OCI-LY1 (cell line): ENCODE results near the gene SMKR1.

ENCODE experiments used
- H2AFZ ChIP-seq: fragments of 200-600 bp; sonication (generic), shearing (Covaris generic); 2 replicates; pipeline ENCODE4 v1.6.0; 2014; ENCODE audit warnings: antibody characterized with exemption, mild to moderate bottlenecking, low read length
- H3F3A ChIP-seq: fragments of 200-600 bp; sonication (generic), shearing (Covaris generic); 2 replicates; pipeline ENCODE4 v1.6.0; 2014; ENCODE audit warnings: mild to moderate bottlenecking, antibody characterized with exemption, low read length, moderate library complexity; ENCODE audit not compliant: insufficient read depth
- H3K27ac ChIP-seq: fragments of 200-600 bp; sonication (generic); 2 replicates; pipeline ENCODE4 v1.5.1; 2014; ENCODE audit warnings: low read length, mixed run types, mild to moderate bottlenecking, low read depth; ENCODE audit not compliant: poor library complexity, severe bottlenecking
- H3K27me3 ChIP-seq: fragments of 200-600 bp; sonication (generic); 2 replicates; pipeline ENCODE4 v1.6.0; 2014; ENCODE audit warnings: antibody characterized with exemption, mild to moderate bottlenecking, low read length, moderate library complexity; ENCODE audit not compliant: insufficient read depth
- H3K36me3 ChIP-seq: fragments of 200-600 bp; sonication (generic); 2 replicates; pipeline ENCODE4 v1.6.1; 2014; ENCODE audit warnings: mild to moderate bottlenecking, antibody characterized with exemption, low read length, moderate library complexity, mixed read lengths; ENCODE audit not compliant: insufficient read depth
- H3K4me1 ChIP-seq: fragments of 200-600 bp; sonication (generic); 2 replicates; pipeline ENCODE4 v1.5.1; 2014; ENCODE audit warnings: mild to moderate bottlenecking, low read length, moderate library complexity; ENCODE audit not compliant: insufficient read depth, severe bottlenecking
- H3K4me2 ChIP-seq: fragments of 200-600 bp; sonication (generic), shearing (Covaris generic); 2 replicates; pipeline ENCODE4 v1.6.1; 2014; ENCODE audit warnings: low read length
- H3K4me3 ChIP-seq: fragments of 200-600 bp; sonication (generic); 2 replicates; pipeline ENCODE4 v1.5.1; 2014; ENCODE audit warnings: low read length, low read depth, mild to moderate bottlenecking, mixed read lengths; ENCODE audit not compliant: poor library complexity, severe bottlenecking
- H3K79me2 ChIP-seq: fragments of 200-600 bp; shearing (Covaris generic); 2 replicates; pipeline ENCODE4 v1.6.1; 2016; ENCODE audit warnings: mixed run types, low read length, mixed read lengths; ENCODE audit not compliant: insufficient read depth
- H3K9ac ChIP-seq: fragments of 200-600 bp; sonication (generic), shearing (Covaris generic); 2 replicates; pipeline ENCODE4 v1.6.1; 2014; ENCODE audit warnings: mild to moderate bottlenecking, low read length, mixed read lengths
- H3K9me2 ChIP-seq: fragments of 200-600 bp; sonication (generic), shearing (Covaris generic); 2 replicates; pipeline ENCODE4 v1.6.1; 2014; ENCODE audit warnings: low read depth, mild to moderate bottlenecking, low read length, mixed read lengths
- H3K9me3 ChIP-seq: fragments of 200-600 bp; shearing (Covaris generic); 2 replicates; pipeline ENCODE4 v1.6.1; 2014; ENCODE audit warnings: low read length, mixed read lengths
- H4K20me1 ChIP-seq: fragments of 200-600 bp; sonication (generic), shearing (Covaris generic); 2 replicates; pipeline ENCODE4 v1.6.0; 2016; ENCODE audit warnings: mild to moderate bottlenecking, low read length; ENCODE audit not compliant: insufficient read depth
- CTCF ChIP-seq: fragments of 200-600 bp; sonication (generic), shearing (Covaris generic); IDR thresholded peaks from 2 replicates; pipeline ENCODE4 v1.5.1; 2017; ENCODE audit warnings: mild to moderate bottlenecking, antibody characterized with exemption, low read length, moderate library complexity, mixed read lengths
- EZH2 ChIP-seq: fragments of 200-600 bp; sonication (generic), shearing (Covaris generic); IDR thresholded peaks from 2 replicates; pipeline ENCODE4 v1.8.0; 2017; ENCODE audit warnings: borderline replicate concordance, mixed run types, mild to moderate bottlenecking, antibody characterized with exemption, low read length, moderate library complexity, mixed read lengths

The SMKR1 gene

GRCh38 chr7:129454249-129454551, 48.1 kb upstream of the SMKR1 start:
- Histone ChIP-seq H3K4me2 (no peak overlapping the region), H2AFZ (no peak overlapping the region), H3K27me3 (no peaks in the 10 kb centered on the region), H3K4me3 (no peak overlapping the region), H4K20me1 (no peaks in the 10 kb centered on the region), H3K79me2 (no peaks in the 10 kb centered on the region), H3K4me1 (no peaks in the 10 kb centered on the region), H3K36me3 (no peaks in the 10 kb centered on the region), H3K27ac (no peak overlapping the region), H3F3A (no peaks in the 10 kb centered on the region), H3K9me2 (no peaks in the 10 kb centered on the region), H3K9me3 (no peaks in the 10 kb centered on the region), H3K9ac (no peak overlapping the region)
- no peak for TF ChIP-seq CTCF
- no peak for TF ChIP-seq EZH2

GRCh38 chr7:129456421-129456820, 45.9 kb upstream of the SMKR1 start:
- Histone ChIP-seq H2AFZ (no peak overlapping the region), H3K4me2 (no peak overlapping the region), H3F3A (no peaks in the 10 kb centered on the region), H3K9ac (no peak overlapping the region), H3K9me3 (no peaks in the 10 kb centered on the region), H3K9me2 (no peaks in the 10 kb centered on the region), H3K27ac (no peak overlapping the region), H3K27me3 (no peaks in the 10 kb centered on the region), H4K20me1 (no peaks in the 10 kb centered on the region), H3K4me3 (no peak overlapping the region), H3K79me2 (no peaks in the 10 kb centered on the region), H3K36me3 (peaks cover 5% of the 10 kb centered on the region; the same call in 1 of the 2 replicates), H3K4me1 (no peaks in the 10 kb centered on the region)
- TF ChIP-seq EZH2 (no peak), CTCF (no peak)

GRCh38 chr7:129457101-129457500, 45.2 kb upstream of the SMKR1 start:
- Histone ChIP-seq H3K9me3 (no peaks in the 10 kb centered on the region), H3K27me3 (no peaks in the 10 kb centered on the region), H3K79me2 (no peaks in the 10 kb centered on the region), H2AFZ (no peak overlapping the region), H3K4me1 (no peaks in the 10 kb centered on the region), H3K4me2 (no peak overlapping the region), H4K20me1 (no peaks in the 10 kb centered on the region), H3K9ac (no peak overlapping the region), H3K9me2 (no peaks in the 10 kb centered on the region), H3F3A (no peaks in the 10 kb centered on the region), H3K4me3 (no peak overlapping the region), H3K27ac (no peak overlapping the region), H3K36me3 (peaks cover 5% of the 10 kb centered on the region; the same call in 1 of the 2 replicates)
- no peak for TF ChIP-seq CTCF
- no peak for TF ChIP-seq EZH2
